NCI-H82 treated with DMSO at 0.1 percent for 48 hours (cell line): ENCODE results near the gene PUS10.
"Not testable (repeated sequence)": the region's sequence is repeated elsewhere in the genome, so short reads cannot be mapped to it uniquely, and the experiment has no call there.

Experiments
- DNase-seq: peaks from one replicate; lab custom pipeline; 2025; ENCODE audit not compliant: unreplicated experiment; lab: John Stamatoyannopoulos, UW

The PUS10 gene

DNA sequence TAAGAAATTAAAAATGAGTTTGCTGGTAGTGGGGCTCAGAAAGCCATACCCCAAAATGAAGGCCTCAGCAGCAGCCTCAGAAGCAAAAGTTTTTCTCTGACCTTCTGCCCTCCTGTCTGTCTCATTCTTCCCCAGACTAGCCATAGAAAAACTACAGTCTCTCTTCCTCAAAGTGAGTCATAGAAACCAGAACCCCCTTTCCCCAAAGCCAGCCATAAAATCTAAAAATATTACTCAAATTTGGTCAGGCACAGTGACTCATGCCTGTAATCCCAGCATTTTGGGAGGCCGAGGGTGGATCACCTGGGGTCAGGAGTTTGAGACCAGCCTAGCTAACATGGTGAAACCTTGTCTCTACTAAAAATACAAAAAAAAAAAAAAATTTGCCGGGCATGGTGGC lies 5.8 kb downstream of the PUS10 start:
- not testable (repeated sequence) for DNase-seq

DNA sequence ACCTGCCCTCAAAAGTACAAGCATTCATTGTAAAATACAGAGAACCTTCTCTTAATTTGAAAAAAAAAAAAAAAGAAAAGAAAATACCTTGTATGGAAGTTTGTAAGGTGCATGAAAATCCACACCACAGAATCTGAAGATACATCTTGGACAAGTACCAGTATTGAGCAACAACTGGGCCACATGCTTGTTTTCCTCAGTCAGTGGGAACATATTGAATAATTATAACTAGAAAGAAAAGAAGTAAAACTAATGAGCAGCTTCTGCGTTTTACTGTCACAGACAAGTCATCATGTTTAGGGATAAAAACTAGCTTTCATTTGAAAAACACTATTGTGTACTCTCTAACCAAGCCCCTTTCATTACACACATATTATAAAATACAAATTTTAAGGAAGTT lies 6.4 kb downstream of the PUS10 start:
- DNase-seq, result no peak

DNA sequence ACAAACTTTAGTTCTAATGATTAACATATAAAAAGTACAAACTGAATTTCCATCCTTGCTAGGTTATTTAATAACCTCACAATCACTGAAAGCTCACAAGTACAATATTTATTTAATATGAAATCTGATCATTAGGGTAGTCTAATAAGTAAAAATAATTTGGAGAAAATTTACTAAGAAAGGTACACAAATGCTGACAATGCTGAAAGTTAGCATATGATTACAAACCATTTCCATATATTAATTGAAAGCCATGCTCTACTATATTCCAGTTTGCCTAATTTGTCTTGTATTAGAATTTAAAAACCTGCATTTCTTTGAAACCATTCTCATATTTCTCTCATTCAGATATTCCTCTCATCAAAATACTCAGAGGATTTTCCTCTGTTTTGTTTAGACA lies 8.7 kb downstream of the PUS10 start:
- DNase-seq, result no peak

DNA sequence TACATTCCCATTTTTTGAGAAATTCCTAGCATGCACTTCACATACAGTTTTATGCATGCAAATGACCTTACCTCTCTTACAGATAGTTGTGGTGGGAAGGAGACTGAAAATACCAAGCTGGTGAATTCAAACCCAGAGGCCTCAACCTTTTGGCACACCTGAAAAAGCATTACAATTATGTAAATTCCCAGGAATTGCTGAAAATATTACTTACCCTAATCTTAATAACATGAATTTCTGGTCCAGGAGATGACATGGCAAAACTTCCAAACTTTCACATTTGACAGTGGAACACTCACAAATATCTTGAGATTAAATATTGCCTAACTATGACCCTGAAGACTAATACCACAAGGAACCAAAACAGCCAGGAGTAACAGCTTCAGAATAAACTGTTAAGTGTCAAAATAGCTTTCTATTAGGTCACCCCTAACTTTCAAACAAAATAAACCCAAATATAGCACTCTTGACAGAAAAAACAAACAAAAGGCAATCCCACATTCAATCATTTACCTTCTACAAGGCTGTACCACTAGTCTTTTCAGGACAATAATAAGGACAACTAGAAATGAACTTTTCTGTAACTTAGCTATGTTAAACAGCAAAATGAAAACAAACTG lies 11.5 kb downstream of the PUS10 start:
- DNase-seq, result no peak

DNA sequence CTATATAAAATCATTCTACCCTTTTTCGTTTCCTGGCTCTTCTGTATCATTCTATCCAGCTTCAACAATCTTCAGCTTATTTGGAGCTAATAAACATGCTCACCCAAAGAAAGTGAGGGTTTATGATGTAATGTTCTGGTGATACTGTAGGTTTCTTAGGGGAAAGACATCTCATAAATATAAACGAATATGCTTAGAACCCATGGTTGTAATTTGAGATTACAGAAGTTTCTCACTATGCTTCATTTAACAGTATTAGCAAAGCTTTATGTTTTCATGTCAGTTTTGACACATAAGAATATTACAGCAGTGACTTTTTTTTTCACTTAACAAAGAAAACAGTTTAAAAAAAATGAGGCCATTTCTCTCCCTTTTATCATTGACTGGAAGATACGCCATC lies 12.3 kb downstream of the PUS10 start:
- DNase-seq, result no peak

DNA sequence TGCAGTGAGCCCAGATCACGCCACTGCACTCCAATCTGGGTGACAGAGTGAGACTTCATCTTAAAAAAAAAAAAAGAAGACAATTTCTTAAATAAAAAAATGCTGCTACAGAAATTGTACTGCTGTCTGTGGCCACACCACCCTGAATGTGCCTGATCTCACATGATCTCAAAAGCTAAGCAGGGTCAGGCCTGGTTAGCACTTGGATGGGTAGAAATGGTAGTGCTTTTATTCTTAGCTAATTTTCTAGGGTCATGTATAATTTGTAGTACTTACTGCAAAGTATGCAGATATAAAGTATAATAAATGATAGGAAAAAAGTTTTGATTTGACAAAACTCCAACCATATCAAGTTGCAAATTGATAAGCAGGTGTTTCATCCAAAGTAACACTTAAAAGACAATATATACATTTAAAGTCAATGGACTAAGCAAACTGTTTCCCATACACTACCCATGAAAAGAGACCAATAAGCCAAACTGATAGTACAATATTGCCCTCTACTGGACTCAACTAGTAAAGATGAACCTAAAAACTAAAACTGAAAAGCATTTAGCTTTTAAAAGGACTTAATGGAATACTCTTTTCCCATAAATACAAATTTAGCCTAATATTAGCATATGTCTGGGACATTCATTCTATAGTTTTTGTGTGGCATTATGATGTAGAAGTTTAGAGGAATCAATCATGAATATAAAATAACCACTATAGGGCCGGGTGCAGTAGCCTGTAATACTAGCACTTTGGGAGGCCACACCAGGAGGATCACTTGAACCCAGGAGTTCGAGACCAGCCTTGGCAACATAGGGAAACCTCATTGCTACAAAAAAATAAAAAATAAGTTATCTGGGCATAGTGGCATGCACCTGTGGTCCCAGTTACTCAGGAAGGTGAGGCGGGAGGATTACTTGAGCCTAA lies 19.2 kb downstream of the PUS10 start:
- DNase-seq, result peak; percentile 53

DNA sequence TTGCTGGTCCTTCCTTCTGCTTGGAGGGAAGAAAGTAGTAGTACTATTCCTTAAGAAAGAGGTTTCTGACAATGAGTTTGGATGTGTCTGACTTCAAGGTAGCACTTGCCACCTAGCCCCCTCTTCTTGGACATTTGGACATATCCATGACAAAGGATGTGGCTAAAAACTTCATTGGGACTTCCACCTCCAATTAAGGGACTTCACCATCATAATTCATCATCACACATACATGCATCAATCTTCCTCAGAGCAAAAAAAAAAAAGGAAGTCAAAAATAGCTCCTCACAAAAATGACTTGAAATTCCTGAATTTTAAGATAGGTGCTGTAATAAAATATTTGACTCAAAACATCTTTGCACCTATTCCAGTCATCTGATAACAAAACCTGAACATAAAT lies 23.9 kb downstream of the PUS10 start:
- DNase-seq, result no peak

DNA sequence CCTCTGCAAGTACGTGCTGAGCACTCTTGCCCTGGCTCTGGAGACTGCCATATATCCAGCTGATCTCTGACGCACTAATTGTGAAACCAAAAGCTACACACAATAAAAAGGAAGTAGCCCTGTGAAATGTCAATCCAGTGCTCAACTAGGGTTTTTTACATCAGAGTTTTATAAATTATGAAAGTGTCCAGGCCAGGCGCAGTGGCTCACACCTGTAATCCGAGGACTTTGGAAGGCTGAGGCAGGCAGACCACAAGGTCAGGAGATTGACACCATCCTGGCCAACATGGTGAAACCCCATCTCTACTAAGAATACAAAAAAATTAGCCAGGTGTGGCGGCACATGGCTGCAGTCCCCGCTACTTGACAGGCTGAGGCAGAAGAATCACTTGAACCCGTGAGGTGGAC lies 25.1 kb downstream of the PUS10 start:
- no peak for DNase-seq

DNA sequence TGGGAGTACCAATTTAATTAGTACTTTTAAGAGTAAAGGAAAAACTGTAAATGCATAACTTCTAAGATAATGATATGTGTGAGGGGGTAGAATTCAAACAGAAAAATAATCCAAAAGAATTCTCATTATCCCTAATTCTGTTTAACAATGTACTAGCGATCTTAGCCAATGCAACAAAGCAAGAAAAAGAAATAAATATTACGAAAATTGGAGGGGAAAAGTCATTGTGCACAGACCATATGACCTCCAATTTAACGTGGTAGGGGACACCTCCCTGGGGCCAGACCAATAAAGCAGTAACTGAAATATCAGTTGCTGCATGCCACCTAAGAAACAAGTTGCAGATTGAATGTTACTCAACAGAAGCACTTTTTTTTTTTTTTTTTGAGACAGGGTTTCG lies 26.4 kb downstream of the PUS10 start:
- DNase-seq, result no peak

DNA sequence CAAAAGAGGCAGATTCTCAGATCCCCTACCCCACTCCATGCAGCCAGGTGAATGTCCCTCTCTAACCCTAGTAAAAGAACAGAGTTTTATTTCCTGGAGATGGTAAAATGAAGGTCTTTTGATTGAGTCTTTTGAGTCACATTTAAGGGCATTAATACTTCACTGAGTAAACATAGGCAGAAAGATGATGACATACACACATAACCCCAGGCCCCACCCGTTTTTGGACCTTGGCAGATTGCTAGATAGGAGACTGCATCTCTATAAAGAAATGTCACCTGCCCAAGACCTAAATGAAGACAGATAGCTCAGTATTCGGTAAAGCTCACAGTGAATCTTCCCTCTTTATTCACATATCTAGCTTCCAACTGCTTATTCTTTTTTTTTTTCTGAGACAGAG lies 28.8 kb downstream of the PUS10 start:
- DNase-seq, result no peak

DNA sequence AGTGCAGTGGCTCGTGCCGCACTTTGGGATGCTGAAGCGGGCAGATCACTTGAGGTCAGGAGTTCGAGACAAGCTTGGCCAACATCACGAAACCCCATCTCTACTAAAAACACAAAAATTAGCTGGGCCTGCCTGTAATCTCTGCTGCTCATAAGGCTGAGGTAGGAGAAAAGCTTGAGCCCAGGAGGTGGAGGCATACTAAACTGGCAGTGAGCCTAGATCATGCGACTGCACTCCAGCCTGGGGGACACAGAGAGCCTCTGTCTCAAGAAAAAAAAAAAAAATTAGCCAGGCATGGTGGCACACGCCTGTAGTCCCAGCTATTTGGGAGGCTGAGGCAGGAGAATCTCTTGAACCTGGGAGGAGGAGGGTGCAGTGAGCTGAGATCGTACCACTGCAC lies 30.4 kb downstream of the PUS10 start:
- not testable (repeated sequence) for DNase-seq

DNA sequence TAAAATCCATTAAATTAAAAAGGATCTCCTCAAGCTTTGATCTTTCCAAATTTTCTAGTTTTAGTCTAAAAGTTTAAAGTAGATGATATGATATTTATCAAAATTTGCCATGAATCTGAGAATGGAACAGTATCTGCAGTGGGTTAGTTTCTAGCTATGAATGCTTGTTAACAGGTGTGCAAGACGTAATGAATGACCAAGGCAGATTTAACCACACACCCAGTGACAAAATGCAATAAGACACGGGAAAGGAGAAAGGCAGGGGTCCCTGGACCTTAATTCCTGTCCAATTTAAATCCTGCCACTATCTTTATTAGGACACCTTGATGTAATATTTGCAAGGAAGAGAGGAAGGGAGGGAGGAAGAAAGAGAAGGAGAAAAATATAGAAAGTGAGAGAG lies 31.0 kb downstream of the PUS10 start:
- no peak for DNase-seq

DNA sequence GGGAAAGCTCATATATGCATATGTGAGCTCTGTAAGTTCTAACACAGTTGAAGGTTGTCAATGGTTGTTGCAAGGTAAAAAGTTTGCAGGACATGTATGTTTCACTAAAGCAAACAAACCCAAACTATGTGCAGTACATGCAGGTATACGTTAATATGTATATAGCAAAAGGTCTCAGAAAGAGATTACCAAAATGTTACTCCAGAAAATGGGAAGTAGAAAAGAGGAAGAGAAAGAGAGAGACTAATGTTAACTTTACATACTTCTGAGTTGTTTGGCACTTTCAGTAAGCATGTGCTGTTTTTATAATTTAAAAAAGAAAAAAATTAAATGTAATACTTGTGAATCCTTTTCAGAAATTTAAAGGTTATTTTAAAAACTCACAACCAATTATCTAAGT lies 33.3 kb downstream of the PUS10 start:
- no peak for DNase-seq

DNA sequence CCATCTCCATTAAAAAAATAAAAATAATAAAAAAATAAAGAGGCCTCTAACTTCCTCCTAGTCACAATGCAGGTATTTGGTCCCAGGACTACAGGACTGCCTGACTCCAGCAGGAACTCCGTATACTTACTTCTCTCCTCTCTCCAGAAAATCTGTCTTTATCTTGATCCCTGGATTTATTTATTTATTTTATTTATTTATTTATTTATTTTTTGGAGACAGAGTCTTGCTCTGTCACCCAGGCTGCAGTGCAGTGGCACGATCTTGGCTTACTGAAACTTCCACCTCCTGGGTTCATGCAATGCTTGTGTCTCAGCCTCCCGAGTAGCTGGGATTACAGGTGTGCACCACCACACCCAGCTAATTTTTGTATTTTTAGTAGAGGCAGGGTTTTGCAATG lies 36.0 kb downstream of the PUS10 start:
- DNase-seq, result not testable (repeated sequence)

DNA sequence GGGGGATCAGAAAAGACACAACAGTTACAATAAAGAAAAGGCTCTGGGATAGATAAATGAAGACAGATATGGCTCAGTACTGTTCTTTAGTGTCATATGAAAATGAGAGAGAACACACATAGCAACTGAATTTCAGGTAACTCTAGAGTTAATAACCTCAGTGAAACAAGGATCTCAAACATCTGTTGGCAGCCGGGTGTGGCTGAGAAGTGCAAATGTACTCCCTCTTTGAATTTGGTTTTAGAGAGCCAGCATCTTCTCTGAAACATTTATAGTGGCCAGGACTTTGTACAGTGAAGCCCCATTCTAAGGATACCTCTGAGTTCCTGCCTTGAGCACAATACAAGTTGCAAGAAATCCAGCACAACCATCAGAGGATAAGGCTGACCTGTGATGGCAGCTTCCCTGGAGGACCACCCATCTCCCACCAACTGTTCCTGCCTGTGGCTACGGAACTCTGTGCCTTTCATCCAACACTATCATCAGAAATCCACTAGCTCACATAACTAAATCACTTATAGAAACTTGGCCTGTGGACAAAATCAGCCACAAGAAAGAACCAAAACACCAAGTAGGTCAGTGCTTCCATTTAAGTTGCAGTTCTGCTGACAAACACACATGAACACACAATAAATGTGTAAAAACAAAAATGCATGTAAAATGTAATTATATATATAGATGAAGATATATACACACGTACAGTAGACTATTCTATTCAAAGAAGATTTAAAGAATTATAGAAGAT lies 37.8 kb downstream of the PUS10 start:
- no peak for DNase-seq

DNA sequence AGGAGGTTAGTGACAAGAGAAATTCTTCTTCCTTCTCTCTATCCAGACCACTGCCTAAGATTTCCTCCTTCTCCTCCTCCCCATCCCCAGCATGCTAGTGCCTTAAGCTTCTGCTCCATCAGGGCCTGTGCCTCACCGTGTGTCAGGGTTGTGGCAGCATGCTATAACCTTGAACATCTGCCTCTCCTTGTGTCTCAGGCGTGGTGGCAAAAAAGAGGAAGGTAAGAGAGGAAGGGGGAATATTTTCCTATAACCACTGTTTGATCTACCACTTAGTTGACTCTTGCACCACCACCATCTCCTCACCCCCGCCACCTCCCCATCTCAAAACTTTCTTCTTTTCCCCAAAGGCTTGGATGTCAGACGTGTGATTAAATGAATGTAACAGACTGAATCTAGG lies 38.8 kb downstream of the PUS10 start:
- DNase-seq, result no peak

DNA sequence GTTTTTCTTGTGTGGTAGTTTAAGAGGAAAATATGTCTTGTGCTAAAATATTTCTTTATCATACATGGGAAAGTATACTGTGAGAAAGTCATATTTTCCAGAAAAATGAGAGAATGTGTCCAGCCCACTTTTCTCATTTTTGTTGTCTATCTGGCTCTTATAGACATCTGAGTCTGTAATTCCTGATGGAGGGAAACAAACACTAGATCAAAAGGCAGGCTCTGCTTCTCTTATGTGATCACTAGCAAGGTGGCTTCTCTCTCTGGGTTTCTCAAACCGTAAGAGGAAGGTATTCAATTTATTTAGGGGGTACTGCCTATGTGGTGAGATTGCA lies 40.5 kb downstream of the PUS10 start:
- no peak for DNase-seq

DNA sequence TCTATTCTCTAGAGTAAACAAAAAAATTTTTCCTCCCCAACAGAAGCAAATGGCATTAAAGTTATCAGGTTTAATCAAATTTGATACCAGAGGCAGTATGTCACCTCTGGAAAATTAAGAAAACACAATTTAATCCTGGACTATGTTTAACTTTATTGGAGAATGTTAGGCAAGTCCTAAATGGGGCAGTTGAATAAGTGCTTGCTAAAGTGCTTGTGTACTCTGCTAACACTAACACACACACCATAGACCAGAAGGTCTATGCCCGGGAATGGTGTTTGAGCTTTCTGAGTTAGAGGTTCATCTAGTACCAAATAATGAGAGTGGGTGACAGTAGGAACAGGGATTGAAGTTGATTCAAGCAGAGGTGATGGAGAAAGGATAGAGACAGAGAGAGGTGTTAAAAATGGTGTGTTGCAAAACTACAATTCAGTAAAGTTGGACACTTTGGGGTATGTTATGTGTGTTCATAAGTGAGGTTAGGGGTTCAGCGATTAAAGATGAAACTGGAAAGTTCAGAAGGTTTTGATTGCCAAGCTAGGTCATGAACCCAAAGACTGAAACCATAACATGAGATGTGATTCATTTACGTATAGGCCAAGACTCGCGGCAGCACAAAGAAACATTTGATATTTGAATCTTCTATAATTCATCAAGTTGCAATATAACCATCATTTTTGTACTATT lies 41.0 kb downstream of the PUS10 start:
- no peak for DNase-seq

DNA sequence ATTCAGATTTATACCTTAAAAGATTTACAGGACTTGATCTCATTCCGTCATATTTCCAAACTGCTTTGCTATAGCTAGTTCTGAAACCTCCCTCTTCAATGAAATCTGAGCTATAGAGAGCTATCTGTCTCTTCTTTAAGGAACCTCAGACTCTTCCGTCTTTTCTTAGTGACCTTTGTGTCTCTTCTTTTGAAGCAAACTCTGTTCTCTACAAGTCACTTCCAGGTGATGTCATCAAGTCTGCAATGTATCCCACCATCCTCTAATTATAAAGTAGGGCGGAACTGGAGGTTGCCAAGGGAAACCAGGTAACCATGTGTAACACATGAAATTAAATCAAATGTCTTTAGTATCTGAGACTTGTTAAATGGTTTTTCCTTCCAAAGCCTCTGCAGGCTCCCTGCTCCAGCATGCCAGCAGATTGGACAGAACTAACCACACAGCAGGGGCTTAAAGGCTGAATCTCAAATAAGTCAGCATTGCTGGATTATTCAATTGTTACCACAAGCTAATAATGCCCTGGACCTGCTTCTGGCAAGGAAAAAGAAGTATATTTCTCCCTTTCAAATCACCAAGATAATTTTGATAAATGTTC lies 41.7 kb downstream of the PUS10 start:
- peak; percentile 32 for DNase-seq

DNA sequence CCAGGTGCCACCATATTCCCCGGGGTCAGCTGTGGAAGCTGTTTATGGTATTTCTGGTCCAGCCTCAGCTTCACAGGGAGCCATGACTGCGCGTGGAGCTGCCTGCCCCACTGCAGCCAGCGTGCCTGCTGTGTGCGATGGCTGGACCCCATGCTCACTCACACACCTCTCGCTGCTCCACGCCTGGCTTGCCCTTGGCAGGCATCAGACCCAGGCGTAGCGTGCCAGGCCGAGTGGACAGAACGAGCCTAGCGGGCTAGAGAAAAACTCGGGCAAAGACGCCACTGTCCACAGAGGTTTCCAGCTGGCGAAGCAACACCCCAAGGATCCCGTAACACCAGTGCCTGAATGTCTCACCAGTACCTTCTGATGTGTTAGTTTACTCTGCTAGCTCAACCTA lies 43.4 kb downstream of the PUS10 start:
- DNase-seq, result no peak

DNA sequence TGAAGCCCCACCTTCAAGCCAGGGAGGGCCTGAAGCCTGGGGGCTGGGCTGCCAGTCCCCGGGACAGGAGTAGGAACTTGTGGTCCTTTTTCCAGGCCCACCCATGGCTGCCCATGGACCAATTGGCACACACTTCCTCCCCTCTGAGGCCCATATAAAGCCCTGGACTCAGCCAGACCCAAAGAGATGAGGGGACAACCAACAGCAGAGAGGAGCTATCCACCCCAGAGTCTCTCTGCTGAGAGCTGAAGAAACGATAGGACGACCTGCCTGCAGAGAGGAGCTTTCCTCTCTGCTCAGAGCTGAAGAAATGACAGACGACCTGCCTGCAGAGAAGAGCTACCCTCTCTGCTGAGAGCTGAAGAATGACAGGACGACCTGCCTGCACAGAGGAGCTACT lies 44.4 kb downstream of the PUS10 start:
- no peak for DNase-seq
